CD4-positive, alpha-beta T cell treated with Interleukin-4 for 1 hour (primary cell): ENCODE data around the gene TERT.
A peak's percentile ranks its signal among the peaks of the same experiment; 100 is the strongest.

Experiments
- DNase-seq, 2 donors: peaks; one replicate each; pipeline ENCODE4 v3.0.0-alpha.2; 2020 to 2022

The TERT gene

DNA sequence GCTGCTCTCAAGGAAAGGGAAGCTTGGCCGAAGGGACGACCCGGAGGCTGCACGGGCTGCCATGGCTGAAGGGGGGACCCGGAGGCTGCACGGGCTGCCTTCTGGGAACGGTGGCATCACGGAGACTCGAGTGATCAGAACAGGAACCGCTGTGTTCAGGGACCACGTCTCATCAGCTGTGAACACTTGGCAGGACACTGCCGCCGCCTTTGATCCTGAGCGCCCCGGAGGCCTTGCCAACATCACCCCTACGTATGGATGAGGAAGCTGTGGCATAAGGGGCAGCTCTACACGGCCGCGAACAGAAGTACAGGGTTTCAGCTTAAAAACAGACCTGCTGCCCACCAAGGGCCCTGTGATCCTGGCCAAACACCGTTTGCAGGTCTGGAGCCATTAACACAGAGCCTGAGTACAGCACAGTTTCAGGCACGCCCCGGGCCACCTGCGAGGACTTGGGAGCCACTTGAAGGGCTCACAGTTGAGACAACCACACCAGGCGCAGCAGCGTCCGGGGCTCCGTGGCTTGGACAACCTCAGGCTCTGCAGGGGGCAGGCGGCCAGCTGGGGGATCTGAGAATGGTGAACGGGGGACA is 23.9 kb upstream of the TERT start:
- no peak for DNase-seq

DNA sequence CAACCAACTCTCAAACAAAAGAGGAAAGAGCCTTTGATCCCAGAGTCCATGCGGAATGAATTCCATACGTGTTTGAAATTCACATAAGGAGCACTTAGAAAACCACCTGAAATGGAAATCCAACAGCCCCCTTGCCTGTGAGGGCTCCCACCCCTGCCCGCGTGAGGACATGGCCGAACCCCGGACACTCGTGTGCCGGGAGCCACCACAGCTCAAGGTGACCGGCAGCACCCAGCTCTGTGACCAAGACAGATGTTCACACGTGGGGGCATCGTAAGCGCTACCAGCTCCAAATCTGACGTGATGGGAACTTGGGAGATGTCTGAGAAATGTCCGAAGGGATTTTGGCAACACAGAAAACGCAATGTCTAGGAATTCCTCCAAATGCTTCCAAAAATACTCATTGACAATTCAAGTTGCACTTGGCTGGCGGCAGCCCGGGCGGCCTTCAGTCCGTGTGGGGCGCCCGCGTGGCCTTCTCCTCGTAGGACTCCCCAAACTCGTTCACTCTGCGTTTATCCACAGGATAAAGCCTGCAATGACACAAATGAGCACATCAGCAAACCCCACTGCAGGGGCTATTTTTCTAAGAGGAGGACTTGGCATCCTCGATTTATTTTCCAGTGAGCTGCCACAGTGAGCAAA is 23.2 kb upstream of the TERT start:
- DNase-seq: no peak

DNA sequence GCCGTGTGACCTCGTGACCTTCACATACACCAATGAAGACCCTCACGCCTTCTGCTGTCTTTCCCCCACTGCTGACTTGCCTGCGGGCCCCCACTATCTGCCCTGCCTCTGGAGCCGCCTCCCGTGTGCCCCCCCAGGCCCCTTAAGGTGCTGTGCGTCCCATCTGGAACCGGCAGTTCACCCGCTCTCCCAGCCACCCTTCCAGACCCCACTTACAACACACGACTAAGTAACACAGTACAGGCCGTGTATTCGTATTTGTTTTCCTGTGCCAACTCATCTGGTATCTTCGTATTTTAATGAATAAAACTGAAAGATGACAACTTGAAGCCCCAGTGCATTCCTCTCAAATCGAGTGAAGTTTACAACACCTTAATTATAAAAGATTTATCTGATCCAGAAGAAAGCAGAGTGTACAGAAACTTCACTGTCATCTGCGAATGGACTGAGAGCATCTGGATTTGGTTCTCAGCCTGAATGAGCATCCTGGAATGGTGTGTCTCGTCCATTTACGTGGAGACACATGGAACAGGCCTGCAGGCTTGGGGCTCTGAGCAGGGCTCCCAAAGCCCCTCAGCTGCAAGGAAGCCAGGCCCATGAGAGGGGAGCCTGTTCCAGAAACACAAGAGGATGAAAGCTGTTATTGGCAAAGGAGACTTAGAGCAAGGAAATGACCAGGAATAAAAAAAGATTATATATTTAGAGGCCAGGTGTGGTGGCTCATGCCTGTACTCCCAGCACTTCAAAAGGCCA is 21.9 kb upstream of the TERT start:
- no peak for DNase-seq

DNA sequence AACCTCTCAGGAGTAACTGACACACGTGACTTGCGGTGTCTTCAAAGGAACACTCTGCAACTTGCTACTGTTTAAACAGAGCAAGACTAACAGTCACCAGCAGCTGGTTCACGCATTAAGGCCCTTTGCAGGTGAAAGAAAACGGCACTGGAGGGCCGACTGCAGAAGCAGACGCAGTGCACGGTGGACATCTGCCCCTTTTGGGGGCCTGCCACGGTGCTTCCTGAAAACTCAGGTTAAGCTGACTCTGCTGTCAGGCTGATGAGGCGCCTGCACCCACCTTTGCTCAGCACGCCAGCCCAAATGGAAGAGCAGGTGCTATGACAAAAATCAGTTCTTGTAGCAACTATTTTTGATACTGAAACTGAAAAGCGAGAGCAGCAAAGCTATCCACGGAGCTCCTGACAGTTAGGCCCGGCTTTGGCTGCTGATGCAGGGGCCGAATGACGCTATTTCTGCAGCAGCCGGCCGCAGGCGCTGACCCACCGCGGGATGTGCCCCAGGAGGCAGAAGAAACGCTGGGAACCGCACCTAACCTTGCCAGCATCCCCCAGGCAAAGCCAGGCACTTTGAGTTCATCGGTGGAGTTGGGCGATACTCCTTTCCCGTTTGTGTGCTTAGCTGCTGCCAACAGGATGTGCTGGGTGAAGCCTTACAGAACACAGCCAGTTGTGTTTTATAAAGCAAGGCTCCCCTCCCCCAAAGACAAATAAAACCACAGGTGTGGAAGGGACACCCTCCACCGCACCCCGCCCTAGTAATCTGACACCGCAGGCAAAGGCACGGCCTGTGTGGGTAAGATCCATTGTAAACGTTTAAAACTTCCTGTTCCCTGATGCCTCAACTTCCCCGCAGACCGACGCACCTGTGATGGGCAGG is 21.1 kb upstream of the TERT start:
- peak; percentile 56 to 72 for DNase-seq

DNA sequence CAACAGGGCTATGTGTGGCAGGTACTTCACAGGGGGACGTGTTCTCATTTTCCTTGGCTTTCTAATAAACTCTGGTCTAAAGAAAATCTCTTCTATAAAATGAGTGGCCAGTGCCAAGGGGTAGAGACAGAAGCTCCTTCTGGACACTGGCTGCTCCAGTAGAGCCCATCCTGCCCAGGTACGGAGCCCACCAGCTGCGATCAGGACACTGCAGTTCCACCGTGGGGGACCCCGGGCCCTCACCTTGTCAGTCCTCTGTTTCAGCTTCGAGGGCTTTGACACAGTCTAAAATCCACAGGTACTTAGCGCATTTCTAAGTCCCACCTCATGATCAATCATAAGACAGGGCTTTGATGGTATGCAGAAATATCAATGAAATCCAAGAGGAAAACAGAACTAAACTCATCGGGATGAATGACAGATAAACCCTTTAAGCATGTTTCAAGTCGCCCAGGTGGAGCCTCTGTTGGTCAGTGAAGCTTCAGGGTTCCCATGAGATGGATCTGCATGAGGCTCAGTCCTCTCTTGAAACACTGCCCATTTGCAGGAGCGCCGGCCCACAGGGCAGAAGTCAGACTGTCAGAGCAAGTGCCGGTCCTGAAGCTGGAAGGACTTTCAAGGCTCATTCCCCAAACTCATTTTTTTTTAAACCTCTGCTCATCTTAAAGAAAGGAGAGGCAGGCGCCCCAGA is 20.3 kb upstream of the TERT start:
- no peak for DNase-seq

DNA sequence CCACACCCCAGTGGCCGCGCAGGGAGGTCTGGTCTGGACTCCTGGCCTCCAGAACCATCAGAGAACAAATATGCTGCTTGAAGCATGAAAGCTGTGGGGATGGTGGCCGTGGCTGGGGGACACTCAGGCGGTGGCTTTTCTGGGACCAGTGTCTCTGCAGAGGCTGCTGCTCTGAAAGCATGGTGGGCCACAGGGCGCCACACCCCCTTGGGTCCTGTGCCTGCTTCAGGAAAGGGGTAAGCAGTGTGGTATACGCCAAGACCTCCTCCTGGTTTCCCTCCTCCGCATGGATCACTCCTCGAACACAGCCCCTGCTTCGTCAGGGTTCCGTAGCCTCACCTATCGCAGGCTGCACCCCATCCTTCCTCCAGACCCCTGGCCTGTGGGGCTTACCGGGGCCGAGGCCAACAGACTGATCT is 19.7 kb upstream of the TERT start:
- peak in 1 of 2 donors; percentile 6 for DNase-seq

DNA sequence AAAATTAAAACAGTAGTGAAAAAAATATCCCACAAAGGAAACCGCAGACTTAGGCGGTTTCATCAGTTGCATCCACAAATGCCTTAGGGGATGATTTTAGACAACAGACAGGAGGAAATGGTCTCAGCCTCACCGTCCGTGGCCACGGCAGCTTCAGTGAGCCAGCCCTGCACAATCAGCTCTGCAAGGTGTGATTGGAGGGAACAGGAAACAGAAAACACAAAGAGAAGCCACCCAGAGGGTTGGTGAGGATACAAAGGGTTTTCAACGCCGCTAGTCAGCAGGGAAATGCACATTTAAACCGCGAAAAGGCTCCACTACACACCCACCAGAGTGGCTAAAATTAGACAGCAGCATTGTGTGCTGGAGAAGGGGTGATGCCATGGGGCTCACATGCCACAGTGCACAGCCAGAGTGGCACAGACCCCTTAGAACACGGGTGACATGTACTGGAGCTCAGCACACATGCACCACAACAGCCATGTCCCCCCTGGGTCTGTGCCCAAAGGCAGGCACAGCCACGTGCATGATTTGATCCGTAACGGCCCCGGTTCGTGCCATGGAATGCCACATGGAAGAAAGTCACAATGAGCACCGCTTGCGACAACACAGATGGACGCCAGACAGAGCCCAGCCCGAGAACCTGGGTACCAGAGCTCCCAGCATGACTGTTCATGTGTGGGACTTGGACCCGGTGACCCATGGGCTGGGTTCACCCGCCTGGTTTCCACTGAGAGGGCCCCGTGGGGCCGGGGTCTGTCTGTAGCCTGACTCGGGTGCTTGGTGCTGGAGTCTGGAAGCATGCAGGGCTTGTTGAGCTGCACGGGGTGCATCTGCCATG is 18.3 kb upstream of the TERT start:
- DNase-seq: peak; percentile 37 to 59

DNA sequence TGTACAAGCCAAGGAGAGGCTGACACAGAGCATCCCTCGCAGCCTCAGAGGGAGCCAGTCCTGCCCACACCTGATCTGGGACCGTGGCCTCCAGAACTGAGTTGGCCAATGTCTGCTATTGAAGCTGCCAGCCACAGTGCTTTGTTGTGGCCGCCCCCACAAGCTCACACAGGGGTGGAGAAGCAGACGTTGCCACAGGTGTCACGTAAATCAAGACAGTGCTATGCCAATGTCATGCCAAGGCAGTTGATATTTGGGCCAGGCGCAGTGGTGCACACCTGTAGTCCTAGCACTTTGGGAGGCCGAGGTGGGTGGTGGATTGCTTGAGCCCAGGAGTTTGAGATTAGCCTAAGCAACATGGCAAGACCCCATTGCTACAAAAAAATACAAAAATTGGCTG is 17.3 kb upstream of the TERT start:
- peak; percentile 35 to 41 for DNase-seq

DNA sequence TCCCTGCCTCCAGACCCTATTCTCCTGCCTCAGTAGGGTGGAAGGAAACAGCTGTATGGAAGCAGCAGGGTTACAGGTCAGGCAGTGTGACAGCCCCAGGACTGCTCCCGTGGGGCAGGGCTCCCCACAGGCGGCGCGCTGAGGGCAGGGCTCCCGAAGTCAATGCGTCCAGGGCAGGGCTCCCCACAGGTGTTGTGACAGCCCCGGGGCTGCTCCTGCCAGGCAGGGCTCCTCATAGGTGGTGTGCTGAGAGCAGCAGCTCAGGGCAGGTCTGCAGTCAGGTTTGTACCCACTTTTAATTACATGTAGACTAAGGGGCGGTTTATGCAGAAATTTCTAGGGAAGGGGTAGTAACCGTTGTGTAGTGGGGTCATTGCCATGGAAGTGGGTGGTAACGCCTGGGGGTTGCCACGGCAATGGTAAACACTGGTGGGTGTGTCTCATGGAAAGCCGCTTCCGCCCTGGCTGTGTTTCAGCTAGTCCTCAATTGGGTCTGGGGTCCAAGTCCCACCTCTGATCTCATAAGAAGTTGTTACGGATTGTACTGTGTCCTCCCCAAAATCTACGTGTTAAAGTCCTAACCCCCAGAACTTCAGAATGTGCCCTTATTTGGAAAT is 16.7 kb upstream of the TERT start:
- DNase-seq: no peak

DNA sequence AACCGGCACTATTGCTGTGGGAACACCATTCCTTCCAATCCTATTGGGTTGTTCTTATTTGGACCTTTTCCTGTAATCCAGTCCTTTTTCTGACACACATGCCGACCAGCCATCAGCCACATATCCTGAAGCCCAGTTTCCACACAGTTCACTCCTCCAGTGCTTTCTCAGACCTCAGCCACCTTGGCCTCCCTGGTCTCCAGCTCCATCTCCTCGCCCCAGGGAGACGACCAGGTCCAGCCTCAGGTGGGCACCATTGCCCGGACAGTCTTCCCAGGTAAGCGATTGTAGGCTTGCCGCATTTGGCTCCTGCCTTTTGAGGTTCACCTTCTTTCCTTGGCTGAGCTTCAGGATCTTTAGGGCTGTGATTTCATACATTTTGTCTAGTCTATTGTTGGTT is 15.2 kb upstream of the TERT start:
- no peak for DNase-seq

DNA sequence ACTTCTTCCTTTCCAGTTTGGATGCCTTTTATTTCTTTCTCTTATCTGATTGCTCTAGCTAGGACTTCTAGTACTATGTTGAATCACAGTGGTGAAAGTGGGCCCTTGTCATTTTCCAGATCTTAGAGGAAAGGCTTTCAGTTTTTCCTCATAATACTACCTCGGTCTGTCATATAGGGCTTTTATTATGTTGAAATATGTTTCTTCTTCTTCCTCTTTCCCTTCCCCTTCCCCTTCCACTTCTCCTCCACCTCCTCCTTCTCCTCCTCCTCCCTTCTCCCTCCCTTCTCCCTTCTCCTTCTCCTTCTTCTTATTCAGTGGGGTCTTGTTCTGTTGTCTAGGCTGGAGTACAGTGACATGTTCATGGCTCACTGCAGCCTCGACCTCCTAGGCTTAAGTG is 9.2 kb upstream of the TERT start:
- no peak for DNase-seq

DNA sequence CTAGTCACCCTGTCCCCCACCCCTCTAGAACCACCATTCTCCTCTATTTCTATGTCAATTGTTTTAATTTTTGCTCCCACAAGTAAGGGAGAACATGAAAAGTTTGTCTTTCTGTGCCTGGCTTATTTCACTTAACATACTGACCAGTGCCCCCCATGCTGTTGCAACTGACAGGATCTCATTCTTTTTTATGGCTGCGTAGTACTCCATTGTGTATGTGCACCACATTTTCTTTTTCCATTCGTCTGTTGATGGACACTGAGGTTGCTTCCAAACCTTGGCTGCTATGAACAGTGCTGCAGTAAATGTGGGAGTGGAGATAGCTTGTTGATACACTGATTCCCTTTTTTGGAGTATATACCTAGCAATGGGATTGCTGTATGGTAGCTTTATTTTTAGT is 7.4 kb upstream of the TERT start:
- no peak for DNase-seq

DNA sequence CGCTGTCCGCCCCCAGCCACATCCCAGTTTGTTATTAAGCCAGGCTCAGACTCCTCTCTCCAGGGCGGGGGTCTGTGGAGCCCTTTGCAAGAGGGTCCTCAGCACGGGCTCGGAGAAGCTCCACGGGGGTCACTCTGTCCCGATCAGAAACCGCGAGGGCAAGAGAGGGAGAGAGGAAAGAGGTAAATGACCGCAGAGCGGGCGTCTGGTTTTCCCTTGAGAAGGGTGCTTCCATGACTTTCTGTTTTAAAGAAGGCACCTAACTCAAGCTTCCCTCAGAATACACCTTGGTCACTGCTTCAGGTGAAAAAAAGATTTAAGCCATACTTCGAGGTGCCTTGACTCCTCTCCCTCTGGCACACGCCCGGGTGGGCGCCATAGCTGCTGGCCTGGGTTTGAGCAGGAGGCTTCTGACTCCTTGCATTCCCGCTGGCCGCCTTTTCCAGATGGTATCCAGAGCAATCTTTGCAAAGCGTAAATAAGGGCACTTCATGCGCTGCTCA is 5.8 kb upstream of the TERT start:
- DNase-seq: peak in 1 of 2 donors; percentile 4

DNA sequence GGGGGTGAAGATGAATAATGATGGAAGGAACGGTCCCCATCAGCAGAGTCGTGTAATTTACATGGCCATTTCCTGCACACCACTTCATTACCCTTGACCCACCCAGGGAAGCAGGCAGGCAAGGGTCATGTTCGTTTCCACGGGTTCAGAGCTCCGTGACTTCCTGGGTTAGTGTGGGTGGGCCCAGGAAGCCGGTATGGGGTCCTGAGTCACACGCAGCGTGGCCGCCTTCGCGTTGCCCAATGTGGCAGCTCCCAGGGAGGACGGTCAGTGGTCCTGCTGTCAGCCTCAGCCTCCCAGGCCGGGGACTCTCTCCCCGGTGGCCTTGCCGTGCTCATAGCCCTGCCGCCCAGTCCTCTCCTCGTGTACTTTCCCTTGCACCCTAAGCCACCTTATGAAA is 5.1 kb upstream of the TERT start:
- peak in 1 of 2 donors; percentile 8 for DNase-seq

DNA sequence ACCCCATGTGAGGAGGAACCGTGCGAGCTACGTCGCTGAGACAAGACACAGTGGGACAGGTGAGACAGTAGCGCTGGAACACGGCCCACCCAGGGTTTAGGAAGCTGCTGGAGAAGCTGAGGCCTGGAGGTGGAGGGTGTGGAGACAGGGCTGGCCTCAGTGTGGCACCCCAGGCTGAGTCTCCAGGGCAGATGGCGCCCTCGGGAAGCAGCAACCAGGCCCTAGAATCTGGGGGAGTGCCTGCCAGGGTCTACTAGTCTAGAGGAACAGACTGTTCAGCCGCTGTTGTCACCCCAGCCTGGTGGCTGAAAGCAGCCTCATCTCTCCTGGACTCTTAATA is 4.6 kb upstream of the TERT start:
- DNase-seq: peak in 1 of 2 donors; percentile 10

DNA sequence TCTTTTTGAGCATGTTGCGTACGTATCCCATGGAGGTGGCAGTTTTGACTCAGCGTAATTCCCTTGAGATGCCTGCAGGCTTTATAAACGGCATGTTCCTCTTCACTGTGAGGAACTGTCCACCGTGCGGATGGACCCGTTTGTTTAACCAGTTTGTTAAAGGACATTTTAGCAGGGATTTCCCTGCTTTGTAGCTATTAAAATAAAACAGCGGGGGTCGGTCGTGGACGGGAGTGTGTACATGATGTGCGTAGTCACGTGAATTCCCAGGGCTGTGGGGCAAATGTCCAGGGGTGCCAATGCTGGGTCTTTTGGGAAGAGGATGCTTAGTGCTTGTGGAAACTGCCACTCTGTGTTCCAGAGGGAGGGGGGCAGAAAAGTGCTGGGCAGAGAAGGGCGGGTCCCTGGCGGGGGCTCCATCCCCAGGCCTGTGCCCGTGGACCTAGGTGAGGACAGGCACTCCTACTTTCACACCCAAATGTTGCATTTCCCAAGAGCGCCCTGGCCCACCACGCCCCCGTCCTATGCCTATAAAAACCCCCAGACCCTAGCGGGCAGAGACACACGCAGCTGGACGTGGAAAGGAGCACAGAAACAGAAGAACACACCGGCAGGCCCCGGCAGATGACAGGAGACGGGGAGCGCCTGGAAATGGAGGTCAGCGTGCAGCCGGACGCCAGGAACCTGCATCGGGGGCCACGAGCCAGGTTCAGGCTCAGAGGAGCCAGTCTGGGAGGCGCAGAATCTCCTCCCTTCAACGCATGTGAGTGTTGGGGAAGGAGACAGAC is 4.0 kb upstream of the TERT start:
- DNase-seq: no peak

DNA sequence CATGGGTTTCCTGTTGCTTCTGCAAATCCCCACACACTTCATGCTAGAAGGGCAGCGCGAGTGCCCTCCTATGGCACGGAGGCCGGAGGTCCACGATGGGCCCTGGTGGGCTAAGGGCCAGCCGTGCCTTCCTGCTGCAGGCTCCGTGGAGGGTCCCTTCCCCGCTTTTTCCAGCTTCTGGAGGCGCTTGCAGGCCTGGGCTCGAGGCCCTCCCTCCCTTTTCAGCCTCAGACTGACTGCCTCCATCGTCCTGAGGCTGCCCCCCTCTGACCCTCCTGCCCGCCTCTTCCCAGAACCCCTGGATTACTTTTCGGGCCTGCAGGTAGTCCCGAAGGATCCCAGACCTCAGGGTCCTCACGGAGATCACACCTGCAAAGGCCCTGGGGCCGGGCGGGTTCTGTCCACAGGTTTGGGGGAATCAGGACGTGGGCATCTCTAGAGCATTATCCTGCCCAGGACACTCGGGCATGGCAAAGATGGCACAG is 3.2 kb upstream of the TERT start:
- DNase-seq: peak in 1 of 2 donors; percentile 6

DNA sequence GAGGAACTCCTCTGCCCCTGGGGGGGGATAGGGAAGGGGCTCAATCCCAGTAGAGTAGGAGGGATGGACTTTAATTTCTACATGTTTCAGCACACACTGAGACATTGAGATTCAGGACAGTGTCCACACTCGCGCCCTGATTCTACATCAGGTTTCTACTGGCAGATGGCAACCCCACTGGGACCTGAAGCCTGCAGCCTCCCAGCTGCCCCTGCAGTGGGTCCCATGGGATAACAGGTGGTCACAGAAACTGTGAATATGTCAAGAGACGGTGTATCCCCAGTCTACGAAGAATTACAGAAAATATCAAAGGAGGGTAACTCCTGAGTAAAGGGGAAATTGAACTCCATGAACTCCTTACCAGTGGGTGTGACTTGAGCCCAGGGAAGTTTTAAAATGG is 2.4 kb upstream of the TERT start:
- peak in 1 of 2 donors; percentile 6 for DNase-seq

DNA sequence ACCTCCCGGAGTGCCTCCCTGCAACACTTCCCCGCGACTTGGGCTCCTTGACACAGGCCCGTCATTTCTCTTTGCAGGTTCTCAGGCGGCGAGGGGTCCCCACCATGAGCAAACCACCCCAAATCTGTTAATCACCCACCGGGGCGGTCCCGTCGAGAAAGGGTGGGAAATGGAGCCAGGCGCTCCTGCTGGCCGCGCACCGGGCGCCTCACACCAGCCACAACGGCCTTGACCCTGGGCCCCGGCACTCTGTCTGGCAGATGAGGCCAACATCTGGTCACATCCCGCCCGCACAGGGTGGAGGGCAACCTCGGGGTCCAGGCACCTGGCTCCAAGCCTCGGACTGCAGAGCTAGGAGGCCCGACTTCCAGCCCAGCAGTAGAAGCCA is 776 bp upstream of the TERT start:
- DNase-seq: no peak

DNA sequence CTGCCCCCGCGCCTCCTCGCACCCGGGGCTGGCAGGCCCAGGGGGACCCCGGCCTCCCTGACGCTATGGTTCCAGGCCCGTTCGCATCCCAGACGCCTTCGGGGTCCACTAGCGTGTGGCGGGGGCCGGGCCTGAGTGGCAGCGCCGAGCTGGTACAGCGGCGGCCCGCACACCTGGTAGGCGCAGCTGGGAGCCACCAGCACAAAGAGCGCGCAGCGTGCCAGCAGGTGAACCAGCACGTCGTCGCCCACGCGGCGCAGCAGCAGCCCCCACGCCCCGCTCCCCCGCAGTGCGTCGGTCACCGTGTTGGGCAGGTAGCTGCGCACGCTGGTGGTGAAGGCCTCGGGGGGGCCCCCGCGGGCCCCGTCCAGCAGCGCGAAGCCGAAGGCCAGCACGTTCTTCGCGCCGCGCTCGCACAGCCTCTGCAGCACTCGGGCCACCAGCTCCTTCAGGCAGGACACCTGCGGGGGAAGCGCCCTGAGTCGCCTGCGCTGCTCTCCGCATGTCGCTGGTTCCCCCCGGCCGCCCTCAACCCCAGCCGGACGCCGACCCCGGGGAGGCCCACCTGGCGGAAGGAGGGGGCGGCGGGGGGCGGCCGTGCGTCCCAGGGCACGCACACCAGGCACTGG is 548 bp downstream of the TERT start:
- no peak for DNase-seq
